ENCODE measurements around the gene FKBP10.

DNA sequence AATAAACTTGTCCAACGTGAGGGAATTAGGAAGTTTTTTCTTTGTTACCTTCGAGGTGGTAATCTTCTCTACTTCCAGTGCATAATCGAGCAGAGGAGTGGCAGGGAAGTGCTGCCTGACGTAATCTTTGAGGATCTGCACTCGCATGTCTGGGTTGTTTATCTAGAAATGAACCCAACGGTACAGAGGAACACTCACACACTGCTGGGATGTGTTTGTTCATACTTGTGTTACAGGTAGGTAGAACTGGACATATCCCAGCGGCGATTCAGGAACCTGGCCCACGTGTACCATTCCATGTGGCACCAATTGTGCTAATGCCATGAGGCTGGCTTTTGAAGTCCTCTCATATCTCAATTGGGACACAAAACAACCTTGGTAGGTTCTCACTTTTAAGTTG, 56.6 kb downstream of the FKBP10 start:
- TF ChIP-seq, protein P1, sequence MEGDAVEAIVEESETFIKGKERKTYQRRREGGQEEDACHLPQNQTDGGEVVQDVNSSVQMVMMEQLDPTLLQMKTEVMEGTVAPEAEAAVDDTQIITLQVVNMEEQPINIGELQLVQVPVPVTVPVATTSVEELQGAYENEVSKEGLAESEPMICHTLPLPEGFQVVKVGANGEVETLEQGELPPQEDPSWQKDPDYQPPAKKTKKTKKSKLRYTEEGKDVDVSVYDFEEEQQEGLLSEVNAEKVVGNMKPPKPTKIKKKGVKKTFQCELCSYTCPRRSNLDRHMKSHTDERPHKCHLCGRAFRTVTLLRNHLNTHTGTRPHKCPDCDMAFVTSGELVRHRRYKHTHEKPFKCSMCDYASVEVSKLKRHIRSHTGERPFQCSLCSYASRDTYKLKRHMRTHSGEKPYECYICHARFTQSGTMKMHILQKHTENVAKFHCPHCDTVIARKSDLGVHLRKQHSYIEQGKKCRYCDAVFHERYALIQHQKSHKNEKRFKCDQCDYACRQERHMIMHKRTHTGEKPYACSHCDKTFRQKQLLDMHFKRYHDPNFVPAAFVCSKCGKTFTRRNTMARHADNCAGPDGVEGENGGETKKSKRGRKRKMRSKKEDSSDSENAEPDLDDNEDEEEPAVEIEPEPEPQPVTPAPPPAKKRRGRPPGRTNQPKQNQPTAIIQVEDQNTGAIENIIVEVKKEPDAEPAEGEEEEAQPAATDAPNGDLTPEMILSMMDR (IDR thresholded peaks at IDR 0.05; ENCODE audit: insufficient read depth, low read length) = no peak
- TF ChIP-seq GABPA (IDR thresholded peaks at IDR 0.05; ENCODE audit: low read depth) (no peak), REST (IDR thresholded peaks at IDR 0.05; ENCODE audit: insufficient replicate concordance, low read depth) (no peak), POLR2AphosphoS5 (IDR thresholded peaks at IDR 0.05; ENCODE audit: low read depth) (no peak)
